Trophoblast cell (in vitro differentiated cells and primary cell): Measurements from ENCODE around the gene CTIF.
"Not testable (repeated sequence)": the region's sequence is repeated elsewhere in the genome, so short reads cannot be mapped to it uniquely, and the experiment has no call there.

Experiments used
- DNase-seq, 2 donors: peaks; one replicate each; pipeline ENCODE4 v3.0.0-alpha.2; 2016
- H2AFZ ChIP-seq: 2 replicates; pipeline ENCODE4 v1.6.1; 2013; ENCODE audit warnings: low read length, moderate library complexity, mild to moderate bottlenecking; ENCODE audit not compliant: insufficient read depth, poor library complexity
- H2AK5ac ChIP-seq: 2 replicates; pipeline ENCODE4 v1.6.1; 2013; ENCODE audit warnings: mild to moderate bottlenecking, low read length
- H2BK120ac ChIP-seq: 2 replicates; pipeline ENCODE4 v1.6.1; 2013; ENCODE audit warnings: low read length, mild to moderate bottlenecking, moderate library complexity; ENCODE audit not compliant: insufficient read depth, poor library complexity
- H2BK12ac ChIP-seq: 2 replicates; pipeline ENCODE4 v1.6.1; 2013; ENCODE audit warnings: mild to moderate bottlenecking, low read length, moderate library complexity
- H2BK5ac ChIP-seq: 2 replicates; pipeline ENCODE4 v1.6.1; 2013; ENCODE audit warnings: low read length, low read depth, moderate library complexity, mild to moderate bottlenecking; ENCODE audit not compliant: poor library complexity
- H3K14ac ChIP-seq: 2 replicates; pipeline ENCODE4 v1.6.1; 2013; ENCODE audit warnings: mild to moderate bottlenecking, low read length
- H3K18ac ChIP-seq: 2 replicates; pipeline ENCODE4 v1.6.1; 2013; ENCODE audit warnings: mild to moderate bottlenecking, low read length
- H3K23ac ChIP-seq: 2 replicates; pipeline ENCODE4 v1.6.1; 2013; ENCODE audit warnings: low read length
- H3K27ac ChIP-seq: 2 replicates; pipeline ENCODE4 v1.5.1; 2013; ENCODE audit warnings: low read depth, mild to moderate bottlenecking, inconsistent platforms, low read length, moderate library complexity
- H3K27me3 ChIP-seq: 2 replicates; pipeline ENCODE4 v1.6.1; 2013; ENCODE audit warnings: inconsistent platforms, mild to moderate bottlenecking, low read length, moderate library complexity; ENCODE audit not compliant: insufficient read depth
- H3K36me3 ChIP-seq, 2 experiments: 1 replicate in 1 of 2; 2 replicates in 1 of 2; pipeline ENCODE4 v1.6.1; 2013; ENCODE audit warnings: low read length in 2 of 2, mild to moderate bottlenecking in 2 of 2, moderate library complexity in 1 of 2; ENCODE audit not compliant: insufficient read depth in 2 of 2, control insufficient read depth in 1 of 2
- H3K4ac ChIP-seq: 2 replicates; pipeline ENCODE4 v1.6.1; 2013; ENCODE audit warnings: low read depth, mild to moderate bottlenecking, low read length, moderate library complexity
- H3K4me1 ChIP-seq, 2 experiments: 1 replicate in 1 of 2; 2 replicates in 1 of 2; pipeline ENCODE4 v1.6.1; 2013; ENCODE audit warnings: low read length in 2 of 2, mild to moderate bottlenecking in 2 of 2, moderate library complexity in 1 of 2; ENCODE audit not compliant: insufficient read depth in 2 of 2, control insufficient read depth in 1 of 2
- H3K4me2 ChIP-seq: 2 replicates; pipeline ENCODE4 v1.6.1; 2013; ENCODE audit warnings: inconsistent platforms, mild to moderate bottlenecking, low read length, moderate library complexity
- H3K4me3 ChIP-seq: 2 replicates; pipeline ENCODE4 v1.5.1; 2013; ENCODE audit warnings: mild to moderate bottlenecking, low read depth, low read length, inconsistent platforms
- H3K79me1 ChIP-seq: one replicate; pipeline ENCODE4 v1.6.1; 2013; ENCODE audit warnings: low read length
- H3K79me2 ChIP-seq: 2 replicates; pipeline ENCODE4 v1.6.1; 2013; ENCODE audit warnings: low read length, mild to moderate bottlenecking; ENCODE audit not compliant: control insufficient read depth, insufficient read depth, poor library complexity
- H3K9ac ChIP-seq: 2 replicates; pipeline ENCODE4 v1.6.1; 2013; ENCODE audit warnings: mild to moderate bottlenecking, low read length
- H3K9me3 ChIP-seq: 2 replicates; pipeline ENCODE4 v1.6.1; 2013; ENCODE audit warnings: low read depth, mild to moderate bottlenecking, control low read depth, inconsistent platforms, low read length; ENCODE audit not compliant: insufficient read depth
- H4K12ac ChIP-seq: 2 replicates; pipeline ENCODE4 v1.6.1; 2013; ENCODE audit warnings: low read depth, mild to moderate bottlenecking, low read length, moderate library complexity
- H4K8ac ChIP-seq: 2 replicates; pipeline ENCODE4 v1.6.1; 2013; ENCODE audit warnings: low read depth, mild to moderate bottlenecking, low read length, moderate library complexity
- H4K91ac ChIP-seq: one replicate; pipeline ENCODE4 v1.6.1; 2013; ENCODE audit warnings: low read depth, mild to moderate bottlenecking, low read length, moderate library complexity
- WGBS: extraction: QIAGEN DNeasy Blood & Tissue Kit; methylation state at CpG from one replicate; pipeline ENCODE4 v1.1.7; 2013; ENCODE audit warnings: missing lambda C conversion rate; ENCODE audit not compliant: insufficient read length, insufficient coverage; ENCODE audit errors: extremely low coverage; 5-methylcytosine and 5-hydroxymethylcytosine counted together

Gene CTIF

DNA sequence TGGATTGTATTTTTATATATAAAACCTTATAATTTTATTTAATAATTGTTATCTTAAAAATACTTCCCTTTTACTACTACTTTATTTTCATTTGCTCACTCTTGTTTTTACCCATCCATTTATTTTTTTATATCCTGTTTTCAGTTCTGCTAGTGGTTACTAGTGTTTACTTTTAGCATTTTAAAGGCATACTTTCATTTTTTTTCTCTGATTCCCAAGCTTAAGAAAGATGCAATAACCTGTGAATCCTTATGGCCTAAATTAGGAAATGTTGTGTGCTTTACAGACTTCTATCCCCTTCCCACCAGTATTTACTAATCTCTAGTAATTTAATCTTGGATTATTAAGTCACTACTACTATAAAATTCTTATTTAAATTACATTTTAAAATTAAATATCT lies 272.0 kb downstream of the CTIF start:
- no peak overlapping the region for H4K12ac ChIP-seq
- no peaks in the 10 kb centered on the region for H3K79me1 ChIP-seq
- no peak overlapping the region for H3K18ac ChIP-seq
- no peak for DNase-seq
- no peaks in the 10 kb centered on the region for H3K9me3 ChIP-seq
- H2AK5ac ChIP-seq, result no peak overlapping the region
- no peak overlapping the region for H4K91ac ChIP-seq
- no peak overlapping the region for H2BK12ac ChIP-seq
- H3K14ac ChIP-seq, result no peak overlapping the region
- H3K36me3 ChIP-seq, result peaks cover under 1 to 3% of the 10 kb centered on the region in 2 experiments
- no peak overlapping the region for H3K9ac ChIP-seq
- no peaks in the 10 kb centered on the region for H3K4me1 ChIP-seq
- H2BK120ac ChIP-seq, result no peak overlapping the region
- no peak overlapping the region for H2BK5ac ChIP-seq
- no peak overlapping the region for H2AFZ ChIP-seq
- H4K8ac ChIP-seq, result no peak overlapping the region
- H3K27me3 ChIP-seq, result no peaks in the 10 kb centered on the region
- H3K4ac ChIP-seq, result no peak overlapping the region
- H3K4me3 ChIP-seq, result no peak overlapping the region
- no peaks in the 10 kb centered on the region for H3K79me2 ChIP-seq
- no peak overlapping the region for H3K27ac ChIP-seq
- no peak overlapping the region for H3K23ac ChIP-seq
- H3K4me2 ChIP-seq, result no peak overlapping the region

DNA sequence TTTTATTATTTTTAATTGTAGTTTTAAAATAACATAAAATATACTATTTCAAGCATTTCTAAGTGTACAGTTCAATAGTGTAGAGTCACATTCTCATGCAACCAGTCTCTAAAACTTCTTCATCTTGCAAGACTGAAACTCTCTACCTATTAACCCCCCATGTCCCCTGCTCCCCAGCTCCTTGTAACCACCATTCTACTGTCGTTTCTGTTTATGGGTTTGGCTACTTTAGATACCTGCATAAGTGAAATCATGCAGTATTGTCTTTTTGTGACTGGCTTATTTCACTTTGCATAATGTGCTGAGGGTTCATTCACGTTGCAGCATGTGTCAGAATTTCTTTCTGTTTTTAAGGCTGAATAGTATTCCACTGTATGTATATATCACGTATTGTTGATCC lies 272.6 kb downstream of the CTIF start:
- H2AK5ac ChIP-seq, result no peak overlapping the region
- no peak overlapping the region for H3K9ac ChIP-seq
- H3K79me2 ChIP-seq, result no peaks in the 10 kb centered on the region
- no peak overlapping the region for H3K27ac ChIP-seq
- no peaks in the 10 kb centered on the region for H3K9me3 ChIP-seq
- H4K91ac ChIP-seq, result no peak overlapping the region
- H3K36me3 ChIP-seq, result peaks cover 0 to 2% of the 10 kb centered on the region in 2 experiments
- H3K14ac ChIP-seq, result no peak overlapping the region
- no peak overlapping the region for H2BK5ac ChIP-seq
- no peak overlapping the region for H4K12ac ChIP-seq
- no peak overlapping the region for H3K18ac ChIP-seq
- no peaks in the 10 kb centered on the region for H3K79me1 ChIP-seq
- no CpG with 5 or more reads among the region's 3 CpGs for WGBS
- H3K4me1 ChIP-seq, result no peaks in the 10 kb centered on the region
- H2AFZ ChIP-seq, result no peak overlapping the region
- H3K23ac ChIP-seq, result no peak overlapping the region
- H2BK120ac ChIP-seq, result no peak overlapping the region
- H3K27me3 ChIP-seq, result no peaks in the 10 kb centered on the region
- H3K4me3 ChIP-seq, result no peak overlapping the region
- no peak overlapping the region for H2BK12ac ChIP-seq
- H3K4ac ChIP-seq, result no peak overlapping the region
- no peak overlapping the region for H4K8ac ChIP-seq
- no peak overlapping the region for H3K4me2 ChIP-seq
- DNase-seq, result no peak

DNA sequence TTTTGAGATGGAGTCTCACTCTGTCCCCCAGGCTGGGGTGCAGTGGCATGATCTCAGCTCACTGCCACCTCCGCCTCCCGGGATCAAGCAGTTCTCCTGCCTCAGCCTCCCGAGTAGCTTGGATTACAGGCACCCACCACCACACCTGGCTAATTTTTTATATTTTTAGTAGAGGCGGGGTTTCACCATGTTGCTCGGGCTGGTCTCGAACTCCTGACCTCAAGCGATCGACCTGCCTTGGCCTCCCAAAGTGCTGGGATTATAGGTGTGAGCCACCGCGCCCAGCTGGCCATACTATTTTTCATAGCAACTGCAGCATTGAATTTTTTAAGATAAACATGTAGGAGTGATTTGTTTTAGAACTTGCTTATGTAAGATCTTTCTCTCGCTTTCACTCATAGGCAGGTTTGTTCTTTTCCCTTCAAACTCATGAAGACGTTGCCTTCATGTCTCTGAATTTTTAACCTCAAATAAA lies 273.2 kb downstream of the CTIF start:
- not testable (repeated sequence) for H3K27ac ChIP-seq, H3K4me1 ChIP-seq, H4K91ac ChIP-seq, H3K27me3 ChIP-seq, DNase-seq, H3K36me3 ChIP-seq, H3K18ac ChIP-seq, H3K9ac ChIP-seq, H4K8ac ChIP-seq, H3K23ac ChIP-seq, H3K9me3 ChIP-seq, H2BK120ac ChIP-seq, H3K14ac ChIP-seq, H3K79me2 ChIP-seq, H3K4me2 ChIP-seq, H2BK12ac ChIP-seq, H2AFZ ChIP-seq, H3K4me3 ChIP-seq, H2BK5ac ChIP-seq, H3K79me1 ChIP-seq, H2AK5ac ChIP-seq, H4K12ac ChIP-seq, H3K4ac ChIP-seq
- WGBS, result no CpG with 5 or more reads among the region's 12 CpGs

DNA sequence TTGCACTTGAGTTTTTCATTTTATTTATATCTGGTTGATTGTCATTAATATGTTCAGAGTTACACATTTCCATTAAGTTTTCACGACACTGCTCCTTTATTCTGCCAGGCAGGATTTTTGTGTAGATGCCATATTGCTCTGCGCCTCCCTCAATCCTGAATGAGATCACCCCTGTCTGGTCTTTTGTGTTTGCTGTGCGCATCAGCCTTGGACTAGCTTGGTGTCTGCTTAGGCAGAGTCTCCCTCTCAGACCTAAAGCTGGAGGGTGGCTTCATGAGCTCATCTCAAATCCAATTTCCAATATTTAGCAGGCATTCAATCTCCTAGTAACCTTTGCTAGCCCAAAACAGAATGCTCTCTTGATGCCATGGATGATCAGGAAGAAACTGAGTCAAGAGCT lies 274.5 kb downstream of the CTIF start:
- no peaks in the 10 kb centered on the region for H3K79me2 ChIP-seq
- H3K14ac ChIP-seq, result no peak overlapping the region
- H3K9ac ChIP-seq, result no peak overlapping the region
- no peak overlapping the region for H4K8ac ChIP-seq
- no CpG with 5 or more reads among the region's 3 CpGs for WGBS
- H3K18ac ChIP-seq, result no peak overlapping the region
- H3K4me3 ChIP-seq, result no peak overlapping the region
- no peaks in the 10 kb centered on the region for H3K4me1 ChIP-seq
- no peak overlapping the region for H2AK5ac ChIP-seq
- H2BK120ac ChIP-seq, result no peak overlapping the region
- H3K4ac ChIP-seq, result no peak overlapping the region
- H3K27ac ChIP-seq, result no peak overlapping the region
- H3K4me2 ChIP-seq, result no peak overlapping the region
- no peak overlapping the region for H2BK12ac ChIP-seq
- no peak for DNase-seq
- H3K27me3 ChIP-seq, result no peaks in the 10 kb centered on the region
- H3K79me1 ChIP-seq, result no peaks in the 10 kb centered on the region
- peaks cover 0 to 9% of the 10 kb centered on the region in 2 experiments for H3K36me3 ChIP-seq
- H4K12ac ChIP-seq, result no peak overlapping the region
- no peak overlapping the region for H3K23ac ChIP-seq
- H3K9me3 ChIP-seq, result no peaks in the 10 kb centered on the region
- H4K91ac ChIP-seq, result no peak overlapping the region
- no peak overlapping the region for H2BK5ac ChIP-seq
- no peak overlapping the region for H2AFZ ChIP-seq
